ENCODE results near the gene LTBP1. TPM values are rescaled to one million over a fixed set of nuclear protein-coding genes. Genes with fewer than 3 reads are reported as not detected.

LTBP1 gene
- total and polyA plus RNA-seq, 2 experiments from 2014 or later: 15.7 to 49.8 TPM

- no peaks in the 10 kb centered on the region for H3K9me3 Mint-ChIP-seq
- H3K4me3 Mint-ChIP-seq: no peak overlapping the region
- DNase-seq (ENCODE audit: low spot score): no peak
- H3K4me3 ChIP-seq: no peak overlapping the region
- H2AFZ ChIP-seq: no peak overlapping the region
- no peaks in the 10 kb centered on the region for H3K36me3 Mint-ChIP-seq (ENCODE audit: low read depth)
- no peaks in the 10 kb centered on the region for H4K20me1 ChIP-seq (replicated peaks; ENCODE audit: insufficient read depth)
- H3K27me3 ChIP-seq (ENCODE audit: insufficient read depth): no peaks in the 10 kb centered on the region
- no peaks in the 10 kb centered on the region for H3K36me3 ChIP-seq (ENCODE audit: insufficient read depth)
- H3K4me1 ChIP-seq (ENCODE audit: insufficient read depth): peaks cover 5% of the 10 kb centered on the region; the same call in 1 of the 2 replicates
- TF ChIP-seq EZH2phosphoT487 (IDR thresholded peaks at IDR 0.05; ENCODE audit: unreplicated experiment) (no peak), ETS1 (IDR thresholded peaks at IDR 0.05) (no peak), POLR2AphosphoS5 (IDR thresholded peaks at IDR 0.05; ENCODE audit: low read depth) (no peak), CREB1 (CRISPR knock-in tag; IDR thresholded peaks at IDR 0.05; ENCODE audit: low read depth) (no peak), REST (IDR thresholded peaks at IDR 0.05; ENCODE audit: unreplicated experiment) (no peak), ZNF114 (CRISPR knock-in tag; IDR thresholded peaks at IDR 0.05) (no peak), NANOG (IDR thresholded peaks at IDR 0.05; ENCODE audit: borderline replicate concordance) (no peak), STAT1 (IDR thresholded peaks at IDR 0.05; ENCODE audit: unreplicated experiment) (no peak), ZNF462 (CRISPR knock-in tag; IDR thresholded peaks at IDR 0.05) (no peak), JUNB (IDR thresholded peaks at IDR 0.05; ENCODE audit: unreplicated experiment) (no peak), EZH2 (IDR thresholded peaks at IDR 0.05; ENCODE audit: low read depth, unreplicated experiment) (no peak), ZNF331 (CRISPR knock-in tag; IDR thresholded peaks at IDR 0.05; ENCODE audit: low read depth) (no peak)
- H3K27ac ChIP-seq (ENCODE audit: low read depth): no peak overlapping the region
- no peak for ATAC-seq
- H3K9me2 ChIP-seq (ENCODE audit: insufficient read depth): no peaks in the 10 kb centered on the region
- peaks cover 15% of the 10 kb centered on the region for H3K4me1 Mint-ChIP-seq
- H3F3A ChIP-seq (replicated peaks; ENCODE audit: low read depth): no peaks in the 10 kb centered on the region
- no peak overlapping the region for H3K27ac Mint-ChIP-seq
- no peaks in the 10 kb centered on the region for H3K79me2 ChIP-seq (replicated peaks; ENCODE audit: insufficient read depth)
- no peaks in the 10 kb centered on the region for H3K27me3 Mint-ChIP-seq (ENCODE audit: insufficient read depth, low read depth, poor library complexity)
- H3K4me2 ChIP-seq: no peak overlapping the region
Measured at GRCh38 chr2:33108483-33109443, 162.0 kb downstream of the LTBP1 start.

Measured in GM23338 (cell line).